ENCODE measurements around the gene OST4.

DNA sequence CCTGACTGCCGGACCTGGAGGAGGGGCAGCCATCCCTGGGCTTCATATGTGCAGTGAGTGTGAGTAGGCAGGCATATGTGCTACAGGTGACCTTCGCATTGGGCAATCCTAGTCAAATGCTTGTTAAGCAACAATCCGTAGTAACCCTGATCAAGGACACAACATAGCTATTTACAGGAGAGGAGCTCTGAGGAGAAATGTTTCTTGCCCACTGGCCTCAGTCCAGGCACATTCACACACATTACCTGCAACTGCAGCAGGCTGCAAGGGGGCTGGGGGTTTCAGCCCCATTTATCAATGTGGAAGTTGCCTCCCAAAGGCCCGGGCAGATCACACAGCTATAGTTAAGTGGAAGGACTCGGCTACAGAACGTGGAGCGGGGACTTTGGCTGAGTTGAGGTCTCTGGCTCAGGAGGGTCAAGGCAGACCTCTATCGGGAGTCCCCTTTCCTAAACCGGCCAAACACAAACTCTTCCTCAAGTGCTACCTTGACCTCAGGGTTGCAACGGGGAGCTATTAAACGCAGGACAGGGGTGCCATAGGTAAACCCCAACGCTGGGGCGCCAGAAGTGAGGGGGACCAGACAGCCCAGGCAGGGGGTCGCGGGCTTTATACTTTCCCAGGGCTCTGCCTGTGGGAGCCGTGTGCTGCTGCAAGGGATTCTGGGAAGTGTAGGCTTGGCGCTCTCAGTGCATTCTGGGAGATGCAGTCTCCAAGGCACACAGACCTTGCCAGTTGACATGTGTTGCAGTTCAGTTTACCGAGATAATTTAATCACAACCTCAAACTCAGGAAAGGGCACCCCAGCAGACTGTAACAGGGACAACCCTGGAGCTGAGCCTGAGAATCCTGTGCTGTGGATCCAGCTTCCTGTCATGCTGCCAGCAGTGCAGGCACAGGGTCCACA lies 24.5 kb upstream of the OST4 start:
- peak; percentile 68 for TF ChIP-seq POLR2AphosphoS5 (IDR thresholded peaks at IDR 0.05; ENCODE audit: borderline replicate concordance, low read depth, low read length)
- no peak for TF ChIP-seq EZH2 (IDR thresholded peaks at IDR 0.05)
- no peak for TF ChIP-seq FOXP2 (optimal IDR thresholded peaks at IDR 0.05; ENCODE audit: control extremely low read depth, extremely low read length, insufficient read depth)
